SK-N-SH treated with all-trans-retinoic acid at 6 μM for 48 hours (cell line): ENCODE data around the gene PIANP.

ENCODE experiments used
- ATAC-seq: fragments of 200-7000 bp; cut with Tn5 transposase; 3 replicates; pipeline ENCODE4 v1.9.1; 2020; ENCODE audit warnings: mild to moderate bottlenecking, moderate library complexity
- ARNTL ChIP-seq: fragments of 450-650 bp; formaldehyde crosslinking; IDR thresholded peaks from 2 replicates; pipeline ENCODE4 v1.5.0; 2020; ENCODE audit warnings: low read depth, mild to moderate bottlenecking, moderate library complexity, borderline replicate concordance
- BACH2 ChIP-seq: fragments of 250-450 bp; sonication (Bioruptor Pico); IDR thresholded peaks from 2 replicates; pipeline ENCODE4 v1.9.0; 2021; ENCODE audit warnings: mild to moderate bottlenecking, borderline replicate concordance
- CSDC2 ChIP-seq: fragments of 250-450 bp; sonication (Bioruptor Pico); IDR thresholded peaks from 2 replicates; pipeline ENCODE4 v1.5.0; 2020; ENCODE audit warnings: mild to moderate bottlenecking, moderate library complexity
- GLIS3 ChIP-seq: fragments of 250-450 bp; sonication (Bioruptor Pico); IDR thresholded peaks from 2 replicates; pipeline ENCODE4 v1.5.0; 2020; ENCODE audit warnings: mild to moderate bottlenecking, moderate library complexity
- ISL1 ChIP-seq: fragments of 250-450 bp; sonication (Bioruptor Pico); IDR thresholded peaks from 2 replicates; pipeline ENCODE4 v2.1.2; 2022; ENCODE audit warnings: mild to moderate bottlenecking, moderate library complexity
- OSR1 ChIP-seq: fragments of 250-450 bp; sonication (Bioruptor Pico); IDR thresholded peaks from 2 replicates; pipeline ENCODE4 v1.8.0; 2022; ENCODE audit warnings: moderate library complexity, mild to moderate bottlenecking, inconsistent platforms
- PATZ1 ChIP-seq: fragments of 250-450 bp; sonication (Bioruptor Pico); IDR thresholded peaks from 2 replicates; pipeline ENCODE4 v1.8.0; 2020; ENCODE audit warnings: mild to moderate bottlenecking, moderate library complexity, borderline replicate concordance
- POU6F1 ChIP-seq: fragments of 250-450 bp; sonication (Bioruptor Pico); IDR thresholded peaks from 2 replicates; pipeline ENCODE4 v1.8.0; 2021; ENCODE audit warnings: low read depth, mild to moderate bottlenecking, moderate library complexity, borderline replicate concordance
- PPARA ChIP-seq: fragments of 250-450 bp; sonication (Bioruptor Pico); IDR thresholded peaks from 2 replicates; pipeline ENCODE4 v1.5.0; 2020; ENCODE audit warnings: mild to moderate bottlenecking, borderline replicate concordance
- RARB ChIP-seq: fragments of 250-450 bp; sonication (Bioruptor Pico); IDR thresholded peaks from 2 replicates; pipeline ENCODE4 v1.8.0; 2021; ENCODE audit warnings: mild to moderate bottlenecking, moderate library complexity
- SNAI2 ChIP-seq: fragments of 250-450 bp; sonication (Bioruptor Pico); IDR thresholded peaks from 2 replicates; pipeline ENCODE4 v1.5.0; 2020; ENCODE audit warnings: mild to moderate bottlenecking, moderate library complexity
- TCF4 ChIP-seq: fragments of 250-450 bp; sonication (Bioruptor Pico); IDR thresholded peaks from 2 replicates; pipeline ENCODE4 v1.8.0; 2021; ENCODE audit warnings: mild to moderate bottlenecking, moderate library complexity, borderline replicate concordance
- TOX ChIP-seq: fragments of 250-450 bp; sonication (Bioruptor Pico); IDR thresholded peaks from 2 replicates; pipeline ENCODE4 v1.8.0; 2021; ENCODE audit warnings: mild to moderate bottlenecking, moderate library complexity, borderline replicate concordance
- TSHZ2 ChIP-seq: fragments of 250-450 bp; sonication (Bioruptor Pico); IDR thresholded peaks from 2 replicates; pipeline ENCODE4 v1.5.0; 2020; ENCODE audit warnings: mild to moderate bottlenecking, moderate library complexity
- ZC3H10 ChIP-seq: fragments of 250-450 bp; sonication (Bioruptor Pico); IDR thresholded peaks from 2 replicates; pipeline ENCODE4 v1.5.1; 2021; ENCODE audit warnings: mild to moderate bottlenecking, moderate library complexity
- ZFP3 ChIP-seq: fragments of 250-450 bp; sonication (Bioruptor Pico); IDR thresholded peaks from 2 replicates; pipeline ENCODE4 v1.5.0; 2020; ENCODE audit warnings: mild to moderate bottlenecking, moderate library complexity
- ZFP30 ChIP-seq: fragments of 450-650 bp; formaldehyde crosslinking; IDR thresholded peaks from 2 replicates; pipeline ENCODE4 v1.5.0; 2022; ENCODE audit warnings: mild to moderate bottlenecking, moderate library complexity
- ZNF565 ChIP-seq: fragments of 450-650 bp; formaldehyde crosslinking; conservative IDR thresholded peaks from 2 replicates; pipeline ENCODE4 v1.5.0; 2020; ENCODE audit warnings: low read depth, mild to moderate bottlenecking, moderate library complexity
- ZNF70 ChIP-seq: fragments of 450-650 bp; formaldehyde crosslinking; IDR thresholded peaks from 2 replicates; pipeline ENCODE4 v1.5.0; 2020; ENCODE audit warnings: mild to moderate bottlenecking, moderate library complexity
- ZNF8 ChIP-seq: fragments of 450-650 bp; formaldehyde crosslinking; IDR thresholded peaks from 2 replicates; pipeline ENCODE4 v1.5.0; 2020; ENCODE audit warnings: mild to moderate bottlenecking, moderate library complexity

Gene PIANP

GRCh38 chr12:6650832-6651231 is 49.8 kb downstream of the PIANP start:
- TF ChIP-seq PATZ1 (CRISPR knock-in tag): no peak
- TF ChIP-seq, all 23 proteins: peak for 0
- ATAC-seq: no peak

GRCh38 chr12:6647083-6647604 is 53.5 kb downstream of the PIANP start, which contains the start of gene ACRBP:
Gene ACRBP (minus strand): TSS chr12:6647432. CDS start chr12:6647366, 66 bp downstream.
- TF ChIP-seq POU6F1 (no peak), ARNTL (CRISPR knock-in tag) (no peak), ZNF565 (no peak), TCF4 (CRISPR knock-in tag) (no peak), RARB (CRISPR knock-in tag) (no peak), PPARA (CRISPR knock-in tag) (no peak), OSR1 (CRISPR knock-in tag) (no peak), TSHZ2 (CRISPR knock-in tag) (no peak), GLIS3 (CRISPR knock-in tag) (no peak), BACH2 (no peak), ZFP30 (no peak), CSDC2 (no peak), ZNF8 (CRISPR knock-in tag) (no peak), ZNF70 (CRISPR knock-in tag) (no peak), ZC3H10 (CRISPR knock-in tag) (no peak), ZFP3 (CRISPR knock-in tag) (no peak)
- ATAC-seq: no peak

- no peak for ATAC-seq
- no peak for TF ChIP-seq SNAI2
- TF ChIP-seq OSR1 (CRISPR knock-in tag): no peak
- TF ChIP-seq ZNF565: no peak
- TF ChIP-seq TOX (CRISPR knock-in tag): no peak
- TF ChIP-seq ZNF8 (CRISPR knock-in tag): no peak
- TF ChIP-seq ISL1 (CRISPR knock-in tag): no peak
- TF ChIP-seq POU6F1: no peak
- TF ChIP-seq TSHZ2 (CRISPR knock-in tag): no peak
- TF ChIP-seq CSDC2: no peak
- no peak for TF ChIP-seq PATZ1 (CRISPR knock-in tag)
- TF ChIP-seq RARB (CRISPR knock-in tag): no peak
- no peak for TF ChIP-seq GLIS3 (CRISPR knock-in tag)
- TF ChIP-seq ARNTL (CRISPR knock-in tag): no peak
- no peak for TF ChIP-seq PPARA (CRISPR knock-in tag)
- TF ChIP-seq BACH2: no peak
- no peak for TF ChIP-seq ZFP30
- TF ChIP-seq, all 23 proteins: peak for 0
Measured at GRCh38 chr12:6646276-6647082, 54.1 kb downstream of the PIANP start.
